Stomach (tissue), 9 donors: ENCODE measurements around the gene SSH2. TPM values are rescaled to one million over a fixed set of nuclear protein-coding genes. Genes with fewer than 3 reads are reported as not detected.

Experiments
- DNase-seq, 2 donors: peaks; one replicate each; pipeline versions ENCODE4 v3.0.0 to v3.0.0-alpha.2; 2013 to 2019
- H3K27ac ChIP-seq, 5 donors: fragments of 200-600 bp in 4 of 5; sonication (generic) in 4 of 5; one replicate each; pipeline ENCODE4 v1.5.1; 2013 to 2019; ENCODE audit warnings: mild to moderate bottlenecking in 1 of 5, moderate library complexity in 1 of 5
- H3K27me3 ChIP-seq, 3 donors: fragments of 200-600 bp; sonication (generic); one replicate each; pipeline ENCODE4 v1.5.1; 2017 to 2019; ENCODE audit warnings: mixed run types in 1 of 3
- H3K36me3 ChIP-seq, 4 donors: fragments of 200-600 bp; sonication (generic); 1 replicate in 3 of 4; 2 replicates in 1 of 4; pipeline ENCODE4 v1.5.1; 2016 to 2019
- H3K4me1 ChIP-seq, 4 donors: fragments of 200-600 bp; sonication (generic); one replicate each; pipeline ENCODE4 v1.5.1; 2016 to 2019
- H3K4me3 ChIP-seq, 4 donors: fragments of 200-600 bp; sonication (generic) in 3 of 4; one replicate each; pipeline ENCODE4 v1.5.1; 2016 to 2019; ENCODE audit warnings: mild to moderate bottlenecking in 1 of 4
- H3K9me3 ChIP-seq, 4 donors: fragments of 200-600 bp; sonication (generic); one replicate each; pipeline ENCODE4 v1.5.1; 2016 to 2019
- CTCF ChIP-seq, 7 experiments: fragments of 450-650 bp in 4 of 7; fragments of 200-600 bp in 3 of 7; sonication (generic) in 3 of 7; IDR thresholded peaks; one replicate each; pipeline ENCODE4 v1.5.1; 2016 to 2019; ENCODE audit warnings: antibody characterized with exemption in 7 of 7, control low read depth in 2 of 7, mild to moderate bottlenecking in 1 of 7
- EP300 ChIP-seq: sonication (generic); formaldehyde crosslinking; IDR thresholded peaks from one replicate; pipeline ENCODE4 v1.6.1; 2017; ENCODE audit warnings: antibody characterized with exemption
- POLR2A ChIP-seq, 4 donors: fragments of 450-650 bp; IDR thresholded peaks; one replicate each; pipeline ENCODE4 v1.6.1; 2016; ENCODE audit warnings: antibody characterized with exemption in 4 of 4, control low read depth in 2 of 4, mild to moderate bottlenecking in 1 of 4, moderate library complexity in 1 of 4
- POLR2AphosphoS5 ChIP-seq, 3 donors: sonication (generic); formaldehyde crosslinking; IDR thresholded peaks; one replicate each; pipeline ENCODE4 v1.6.1; 2016; ENCODE audit warnings: antibody characterized with exemption in 3 of 3
- WGBS, 5 donors: extraction: QIAGEN DNeasy Blood & Tissue Kit in 3 of 5; methylation state at CpG; one replicate each; pipeline versions ENCODE4 v1.1.5 to v1.1.7; 2013 to 2018; 5-methylcytosine and 5-hydroxymethylcytosine counted together
- intact Hi-C: fragments of 100-400 bp; cut with DNase I; formaldehyde crosslinking; loops from one replicate; pipeline ENCODE4 v1.15.1; 2023; ENCODE audit warnings: low total_unique reads
- polyA plus RNA-seq, 3 donors: library from polyadenylated mRNA; stranded (reverse); fragments of 200-250 nt; gene quantifications; one replicate each; pipeline ENCODE4 v1.2.3, GENCODE V29; 2013
- total RNA-seq, 5 donors: library from RNA; depleted of rRNA; stranded (reverse); fragments of >200 nt; gene quantifications; one replicate each; pipeline versions ENCODE4 v1.1.0 to v1.2.3, GENCODE V29; 2014 to 2016
- donor health status: healthy with polysubstance abuse.
- donor health status: Bipolar disorder and iron deficiency.
- donor health status: healthy.

SSH2 gene
- total and polyA plus RNA-seq, 8 donors, result 7.8 to 44.9 (median 24.1) TPM

- H3K27ac ChIP-seq, result peak overlapping the region in 1 of 5 donors; percentile 36
- no peaks in the 10 kb centered on the region for H3K27me3 ChIP-seq
- TF ChIP-seq POLR2AphosphoS5 (IDR thresholded peaks at IDR 0.05) (no peak), CTCF (IDR thresholded peaks at IDR 0.05) (no peak), POLR2A (IDR thresholded peaks at IDR 0.05) (no peak), EP300 (no peak)
- no peaks in the 10 kb centered on the region for H3K9me3 ChIP-seq
- H3K36me3 ChIP-seq, result no peaks in the 10 kb centered on the region
- no peak overlapping the region for H3K4me3 ChIP-seq
- DNase-seq, result no peak
- intact Hi-C loops, result no loop called here
- H3K4me1 ChIP-seq, result peaks cover 0 to 28% (median 3%) of the 10 kb centered on the region in 4 donors
These were observed 212.2 kb downstream of the SSH2 start for GRCh38 chr17:29717817-29718216.

GRCh38 chr17:29716566-29716965 lies 213.5 kb downstream of the SSH2 start:
- H3K9me3 ChIP-seq, result no peaks in the 10 kb centered on the region
- TF ChIP-seq POLR2A (IDR thresholded peaks at IDR 0.05) (no peak), EP300 (no peak), CTCF (IDR thresholded peaks at IDR 0.05) (no peak), POLR2AphosphoS5 (IDR thresholded peaks at IDR 0.05) (no peak)
- H3K27ac ChIP-seq, result peak overlapping the region in 2 of 5 donors; percentile 28 to 36
- H3K36me3 ChIP-seq, result no peaks in the 10 kb centered on the region
- DNase-seq, result no peak
- no peak overlapping the region for H3K4me3 ChIP-seq
- H3K4me1 ChIP-seq, result peaks cover 0 to 31% (median 4%) of the 10 kb centered on the region in 4 donors
- 92 to 98% (median 96%) methylated on average over 4 of the region's 4 CpGs for WGBS, 5 donors
- H3K27me3 ChIP-seq, result no peaks in the 10 kb centered on the region
- intact Hi-C loops, result no loop called here

GRCh38 chr17:29715680-29716079 lies 214.3 kb downstream of the SSH2 start:
- Histone ChIP-seq H3K27me3 (no peaks in the 10 kb centered on the region), H3K9me3 (no peaks in the 10 kb centered on the region), H3K4me1 (peaks cover 0 to 39% (median 11%) of the 10 kb centered on the region in 4 donors), H3K27ac (no peak overlapping the region), H3K4me3 (no peak overlapping the region), H3K36me3 (no peaks in the 10 kb centered on the region)
- TF ChIP-seq EP300 (no peak), CTCF (IDR thresholded peaks at IDR 0.05) (no peak), POLR2AphosphoS5 (IDR thresholded peaks at IDR 0.05) (no peak), POLR2A (IDR thresholded peaks at IDR 0.05) (no peak)
- no peak for DNase-seq
- intact Hi-C loops, result no loop called here
- WGBS, 5 donors, result 88 to 99% (median 95%) methylated on average over 2 of the region's 2 CpGs

GRCh38 chr17:29714146-29714545 lies 215.9 kb downstream of the SSH2 start:
- DNase-seq, result no peak

More at GRCh38 chr17:29714146-29714545, 215.9 kb downstream of the SSH2 start:
- Histone ChIP-seq H3K27me3 (no peaks in the 10 kb centered on the region), H3K4me1 (peaks cover 6 to 50% (median 25%) of the 10 kb centered on the region in 4 donors), H3K36me3 (no peaks in the 10 kb centered on the region), H3K9me3 (no peaks in the 10 kb centered on the region), H3K27ac (no peak overlapping the region), H3K4me3 (no peak overlapping the region)
- WGBS, 5 donors, result 77 to 84% (median 79%) methylated on average over 1 of the region's 1 CpG
- intact Hi-C loops, result no loop called here
- TF ChIP-seq EP300 (no peak), CTCF (IDR thresholded peaks at IDR 0.05) (no peak), POLR2A (IDR thresholded peaks at IDR 0.05) (no peak), POLR2AphosphoS5 (IDR thresholded peaks at IDR 0.05) (no peak)
